WTC11 (cell line): ENCODE measurements around the gene CALM3. TPM values are rescaled to one million over a fixed set of nuclear protein-coding genes. Genes with fewer than 3 reads are reported as not detected.

Source experiments
- ATAC-seq: fragments of 200-7000 bp; cut with Tn5 transposase; 2 replicates; pipeline ENCODE4 v1.10.0; 2021; ENCODE audit warnings: mild to moderate bottlenecking, moderate library complexity
- CTCF ChIA-PET: fragments of 300-600 bp; sonication (Branson Sonifier 250); formaldehyde crosslinking; loops from one replicate; lab custom pipeline; 2021; ENCODE audit warnings: antibody characterized with exemption; lab: Charles Lee
- POLR2A ChIA-PET: fragments of 350-600 bp; sonication (Branson Sonifier 250); formaldehyde crosslinking; loops from one replicate; lab custom pipeline; 2021; ENCODE audit warnings: antibody characterized with exemption; lab: Charles Lee
- DNase-seq: peaks from one replicate; pipeline ENCODE4 v3.0.0; 2021; ENCODE audit warnings: low spot score
- H3K27ac Mint-ChIP-seq: 2 replicates; pipeline ENCODE4 v1.8.0; 2021; ENCODE audit warnings: mixed read lengths
- H3K27me3 Mint-ChIP-seq: 2 replicates; pipeline ENCODE4 v1.8.0; 2021; ENCODE audit warnings: low read depth, mild to moderate bottlenecking, moderate library complexity, mixed read lengths
- H3K36me3 Mint-ChIP-seq: 2 replicates; pipeline ENCODE4 v1.8.0; 2021; ENCODE audit warnings: mixed read lengths
- H3K4me1 Mint-ChIP-seq: 2 replicates; pipeline ENCODE4 v1.8.0; 2022; ENCODE audit warnings: mixed read lengths
- H3K4me3 Mint-ChIP-seq: 2 replicates; pipeline ENCODE4 v1.8.0; 2021; ENCODE audit warnings: mild to moderate bottlenecking, moderate library complexity, mixed read lengths
- H3K9me3 Mint-ChIP-seq: 2 replicates; pipeline ENCODE4 v1.8.0; 2021; ENCODE audit warnings: mixed read lengths
- CBFB ChIP-seq: sonication (generic); formaldehyde crosslinking; IDR thresholded peaks from 2 replicates; pipeline ENCODE4 v1.8.1; 2022; ENCODE audit warnings: mild to moderate bottlenecking, low read depth, missing genetic modification reagents
- CREB1 ChIP-seq: sonication (generic); formaldehyde crosslinking; IDR thresholded peaks from 2 replicates; pipeline ENCODE4 v1.8.0; 2023; ENCODE audit warnings: mild to moderate bottlenecking, missing genetic modification reagents
- ELF4 ChIP-seq: sonication (generic); formaldehyde crosslinking; IDR thresholded peaks from 2 replicates; pipeline ENCODE4 v1.8.1; 2022; ENCODE audit warnings: low read depth, mild to moderate bottlenecking, moderate library complexity, missing genetic modification reagents
- FOXK1 ChIP-seq: sonication (generic); formaldehyde crosslinking; IDR thresholded peaks from 2 replicates; pipeline ENCODE4 v1.8.0; 2022; ENCODE audit warnings: mild to moderate bottlenecking, moderate library complexity, missing genetic modification reagents
- FOXP1 ChIP-seq: sonication (generic); formaldehyde crosslinking; IDR thresholded peaks from 2 replicates; pipeline ENCODE4 v1.8.0; 2022; ENCODE audit warnings: missing genetic modification reagents, mild to moderate bottlenecking, moderate library complexity, borderline replicate concordance
- NFYB ChIP-seq: sonication (generic); formaldehyde crosslinking; conservative IDR thresholded peaks from 2 replicates; pipeline ENCODE4 v1.8.0; 2022; ENCODE audit warnings: low read depth, missing genetic modification reagents
- NR1H2 ChIP-seq: sonication (generic); formaldehyde crosslinking; IDR thresholded peaks from 2 replicates; pipeline ENCODE4 v1.9.0; 2021; ENCODE audit warnings: mild to moderate bottlenecking, moderate library complexity, missing genetic modification reagents
- NR3C1 ChIP-seq: sonication (generic); formaldehyde crosslinking; conservative IDR thresholded peaks from 2 replicates; pipeline ENCODE4 v1.8.1; 2023; ENCODE audit warnings: low read depth, mild to moderate bottlenecking, missing genetic modification reagents
- OVOL2 ChIP-seq: fragments of 250-450 bp; sonication (Bioruptor Pico); IDR thresholded peaks from 2 replicates; pipeline ENCODE4 v1.9.0; 2021; ENCODE audit warnings: mild to moderate bottlenecking, borderline replicate concordance
- TCF7 ChIP-seq: sonication (generic); formaldehyde crosslinking; IDR thresholded peaks from 2 replicates; pipeline ENCODE4 v1.8.0; 2022; ENCODE audit warnings: mild to moderate bottlenecking, low read depth, missing genetic modification reagents, moderate library complexity
- ZNF138 ChIP-seq: sonication (generic); formaldehyde crosslinking; conservative IDR thresholded peaks from 2 replicates; pipeline ENCODE4 v1.8.1; 2022; ENCODE audit warnings: mild to moderate bottlenecking, moderate library complexity, missing genetic modification reagents
- total RNA-seq: library from RNA; stranded (reverse); gene quantifications from 3 replicates; pipeline ENCODE4 v1.2.3, GENCODE V29; 2021
- TF ChIP-seq, protein P1 (sequence below): sonication (generic); formaldehyde crosslinking; IDR thresholded peaks from 2 replicates; pipeline ENCODE4 v1.8.0; 2023; ENCODE audit warnings: missing genetic modification reagents, mild to moderate bottlenecking, borderline replicate concordance
- TF ChIP-seq, protein P2 (sequence below): sonication (generic); formaldehyde crosslinking; IDR thresholded peaks from 2 replicates; pipeline ENCODE4 v1.8.1; 2022; ENCODE audit warnings: missing genetic modification reagents, borderline replicate concordance
- TF ChIP-seq, protein P3 (sequence below): sonication (generic); formaldehyde crosslinking; IDR thresholded peaks from 2 replicates; pipeline ENCODE4 v1.8.0; 2022; ENCODE audit warnings: missing genetic modification reagents
- TF ChIP-seq, protein P4 (sequence below): fragments of 250-450 bp; sonication (Bioruptor Pico); IDR thresholded peaks from 2 replicates; pipeline ENCODE4 v2.1.2; 2022; ENCODE audit warnings: mild to moderate bottlenecking, moderate library complexity
- TF ChIP-seq, protein P5 (sequence below): sonication (generic); formaldehyde crosslinking; IDR thresholded peaks from 2 replicates; pipeline ENCODE4 v1.8.1; 2023; ENCODE audit warnings: mild to moderate bottlenecking, missing genetic modification reagents

The CALM3 gene
- total RNA-seq, 1 experiment from 2014 or later: 306 TPM

DNA sequence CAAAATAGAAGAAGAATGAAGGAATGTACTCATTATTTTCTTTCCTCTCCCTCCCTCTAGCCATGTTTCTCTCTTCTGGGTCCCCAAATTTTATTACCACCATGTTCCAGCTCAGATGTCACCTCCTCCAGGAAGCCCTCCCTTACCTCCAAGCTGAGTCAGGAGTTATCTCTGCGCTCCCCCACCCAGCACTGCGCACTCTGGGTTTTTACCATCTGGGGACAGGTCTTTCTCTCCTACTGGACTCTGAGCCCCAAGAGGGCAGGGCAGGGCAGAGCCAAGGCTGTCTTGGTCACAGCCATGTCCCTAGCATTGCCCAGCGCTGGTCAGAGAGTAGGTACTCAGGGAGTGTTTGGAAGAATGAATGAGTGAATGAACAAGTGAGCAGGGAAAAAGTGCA, 32.0 kb downstream of the CALM3 start:
- CTCF ChIA-PET: interaction anchor here (1.0 to 8.5 kb wide), 6 partner anchors 11 to 95 kb away, joined by 3 to 78 read pairs (median 19); partner anchors contain the start of gene DACT3
- peak overlapping the region; percentile 64 for H3K4me3 Mint-ChIP-seq

More for the DNA sequence above, 32.0 kb downstream of the CALM3 start:
- TF ChIP-seq NR3C1 (CRISPR knock-in tag) (no peak), OVOL2 (CRISPR knock-in tag) (no peak), NFYB (no peak), ZNF138 (CRISPR knock-in tag) (no peak), CBFB (no peak), CREB1 (no peak), FOXK1 (no peak), FOXP1 (CRISPR knock-in tag) (no peak), TCF7 (CRISPR knock-in tag) (no peak), ELF4 (CRISPR knock-in tag) (no peak), NR1H2 (CRISPR knock-in tag) (no peak)
- TF ChIP-seq, protein P1, sequence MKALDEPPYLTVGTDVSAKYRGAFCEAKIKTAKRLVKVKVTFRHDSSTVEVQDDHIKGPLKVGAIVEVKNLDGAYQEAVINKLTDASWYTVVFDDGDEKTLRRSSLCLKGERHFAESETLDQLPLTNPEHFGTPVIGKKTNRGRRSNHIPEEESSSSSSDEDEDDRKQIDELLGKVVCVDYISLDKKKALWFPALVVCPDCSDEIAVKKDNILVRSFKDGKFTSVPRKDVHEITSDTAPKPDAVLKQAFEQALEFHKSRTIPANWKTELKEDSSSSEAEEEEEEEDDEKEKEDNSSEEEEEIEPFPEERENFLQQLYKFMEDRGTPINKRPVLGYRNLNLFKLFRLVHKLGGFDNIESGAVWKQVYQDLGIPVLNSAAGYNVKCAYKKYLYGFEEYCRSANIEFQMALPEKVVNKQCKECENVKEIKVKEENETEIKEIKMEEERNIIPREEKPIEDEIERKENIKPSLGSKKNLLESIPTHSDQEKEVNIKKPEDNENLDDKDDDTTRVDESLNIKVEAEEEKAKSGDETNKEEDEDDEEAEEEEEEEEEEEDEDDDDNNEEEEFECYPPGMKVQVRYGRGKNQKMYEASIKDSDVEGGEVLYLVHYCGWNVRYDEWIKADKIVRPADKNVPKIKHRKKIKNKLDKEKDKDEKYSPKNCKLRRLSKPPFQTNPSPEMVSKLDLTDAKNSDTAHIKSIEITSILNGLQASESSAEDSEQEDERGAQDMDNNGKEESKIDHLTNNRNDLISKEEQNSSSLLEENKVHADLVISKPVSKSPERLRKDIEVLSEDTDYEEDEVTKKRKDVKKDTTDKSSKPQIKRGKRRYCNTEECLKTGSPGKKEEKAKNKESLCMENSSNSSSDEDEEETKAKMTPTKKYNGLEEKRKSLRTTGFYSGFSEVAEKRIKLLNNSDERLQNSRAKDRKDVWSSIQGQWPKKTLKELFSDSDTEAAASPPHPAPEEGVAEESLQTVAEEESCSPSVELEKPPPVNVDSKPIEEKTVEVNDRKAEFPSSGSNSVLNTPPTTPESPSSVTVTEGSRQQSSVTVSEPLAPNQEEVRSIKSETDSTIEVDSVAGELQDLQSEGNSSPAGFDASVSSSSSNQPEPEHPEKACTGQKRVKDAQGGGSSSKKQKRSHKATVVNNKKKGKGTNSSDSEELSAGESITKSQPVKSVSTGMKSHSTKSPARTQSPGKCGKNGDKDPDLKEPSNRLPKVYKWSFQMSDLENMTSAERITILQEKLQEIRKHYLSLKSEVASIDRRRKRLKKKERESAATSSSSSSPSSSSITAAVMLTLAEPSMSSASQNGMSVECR (CRISPR knock-in tag): no peak
- TF ChIP-seq, protein P2, sequence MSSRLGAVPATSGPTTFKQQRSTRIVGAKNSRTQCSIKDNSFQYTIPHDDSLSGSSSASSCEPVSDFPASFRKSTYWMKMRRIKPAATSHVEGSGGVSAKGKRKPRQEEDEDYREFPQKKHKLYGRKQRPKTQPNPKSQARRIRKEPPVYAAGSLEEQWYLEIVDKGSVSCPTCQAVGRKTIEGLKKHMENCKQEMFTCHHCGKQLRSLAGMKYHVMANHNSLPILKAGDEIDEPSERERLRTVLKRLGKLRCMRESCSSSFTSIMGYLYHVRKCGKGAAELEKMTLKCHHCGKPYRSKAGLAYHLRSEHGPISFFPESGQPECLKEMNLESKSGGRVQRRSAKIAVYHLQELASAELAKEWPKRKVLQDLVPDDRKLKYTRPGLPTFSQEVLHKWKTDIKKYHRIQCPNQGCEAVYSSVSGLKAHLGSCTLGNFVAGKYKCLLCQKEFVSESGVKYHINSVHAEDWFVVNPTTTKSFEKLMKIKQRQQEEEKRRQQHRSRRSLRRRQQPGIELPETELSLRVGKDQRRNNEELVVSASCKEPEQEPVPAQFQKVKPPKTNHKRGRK (CRISPR knock-in tag): no peak
- TF ChIP-seq, protein P3, sequence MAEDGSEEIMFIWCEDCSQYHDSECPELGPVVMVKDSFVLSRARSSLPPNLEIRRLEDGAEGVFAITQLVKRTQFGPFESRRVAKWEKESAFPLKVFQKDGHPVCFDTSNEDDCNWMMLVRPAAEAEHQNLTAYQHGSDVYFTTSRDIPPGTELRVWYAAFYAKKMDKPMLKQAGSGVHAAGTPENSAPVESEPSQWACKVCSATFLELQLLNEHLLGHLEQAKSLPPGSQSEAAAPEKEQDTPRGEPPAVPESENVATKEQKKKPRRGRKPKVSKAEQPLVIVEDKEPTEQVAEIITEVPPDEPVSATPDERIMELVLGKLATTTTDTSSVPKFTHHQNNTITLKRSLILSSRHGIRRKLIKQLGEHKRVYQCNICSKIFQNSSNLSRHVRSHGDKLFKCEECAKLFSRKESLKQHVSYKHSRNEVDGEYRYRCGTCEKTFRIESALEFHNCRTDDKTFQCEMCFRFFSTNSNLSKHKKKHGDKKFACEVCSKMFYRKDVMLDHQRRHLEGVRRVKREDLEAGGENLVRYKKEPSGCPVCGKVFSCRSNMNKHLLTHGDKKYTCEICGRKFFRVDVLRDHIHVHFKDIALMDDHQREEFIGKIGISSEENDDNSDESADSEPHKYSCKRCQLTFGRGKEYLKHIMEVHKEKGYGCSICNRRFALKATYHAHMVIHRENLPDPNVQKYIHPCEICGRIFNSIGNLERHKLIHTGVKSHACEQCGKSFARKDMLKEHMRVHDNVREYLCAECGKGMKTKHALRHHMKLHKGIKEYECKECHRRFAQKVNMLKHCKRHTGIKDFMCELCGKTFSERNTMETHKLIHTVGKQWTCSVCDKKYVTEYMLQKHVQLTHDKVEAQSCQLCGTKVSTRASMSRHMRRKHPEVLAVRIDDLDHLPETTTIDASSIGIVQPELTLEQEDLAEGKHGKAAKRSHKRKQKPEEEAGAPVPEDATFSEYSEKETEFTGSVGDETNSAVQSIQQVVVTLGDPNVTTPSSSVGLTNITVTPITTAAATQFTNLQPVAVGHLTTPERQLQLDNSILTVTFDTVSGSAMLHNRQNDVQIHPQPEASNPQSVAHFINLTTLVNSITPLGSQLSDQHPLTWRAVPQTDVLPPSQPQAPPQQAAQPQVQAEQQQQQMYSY (CRISPR knock-in tag): no peak
- TF ChIP-seq, protein P4, sequence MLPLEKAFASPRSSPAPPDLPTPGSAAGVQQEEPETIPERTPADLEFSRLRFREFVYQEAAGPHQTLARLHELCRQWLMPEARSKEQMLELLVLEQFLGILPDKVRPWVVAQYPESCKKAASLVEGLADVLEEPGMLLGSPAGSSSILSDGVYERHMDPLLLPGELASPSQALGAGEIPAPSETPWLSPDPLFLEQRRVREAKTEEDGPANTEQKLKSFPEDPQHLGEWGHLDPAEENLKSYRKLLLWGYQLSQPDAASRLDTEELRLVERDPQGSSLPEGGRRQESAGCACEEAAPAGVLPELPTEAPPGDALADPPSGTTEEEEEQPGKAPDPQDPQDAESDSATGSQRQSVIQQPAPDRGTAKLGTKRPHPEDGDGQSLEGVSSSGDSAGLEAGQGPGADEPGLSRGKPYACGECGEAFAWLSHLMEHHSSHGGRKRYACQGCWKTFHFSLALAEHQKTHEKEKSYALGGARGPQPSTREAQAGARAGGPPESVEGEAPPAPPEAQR: no peak
- TF ChIP-seq, protein P5, sequence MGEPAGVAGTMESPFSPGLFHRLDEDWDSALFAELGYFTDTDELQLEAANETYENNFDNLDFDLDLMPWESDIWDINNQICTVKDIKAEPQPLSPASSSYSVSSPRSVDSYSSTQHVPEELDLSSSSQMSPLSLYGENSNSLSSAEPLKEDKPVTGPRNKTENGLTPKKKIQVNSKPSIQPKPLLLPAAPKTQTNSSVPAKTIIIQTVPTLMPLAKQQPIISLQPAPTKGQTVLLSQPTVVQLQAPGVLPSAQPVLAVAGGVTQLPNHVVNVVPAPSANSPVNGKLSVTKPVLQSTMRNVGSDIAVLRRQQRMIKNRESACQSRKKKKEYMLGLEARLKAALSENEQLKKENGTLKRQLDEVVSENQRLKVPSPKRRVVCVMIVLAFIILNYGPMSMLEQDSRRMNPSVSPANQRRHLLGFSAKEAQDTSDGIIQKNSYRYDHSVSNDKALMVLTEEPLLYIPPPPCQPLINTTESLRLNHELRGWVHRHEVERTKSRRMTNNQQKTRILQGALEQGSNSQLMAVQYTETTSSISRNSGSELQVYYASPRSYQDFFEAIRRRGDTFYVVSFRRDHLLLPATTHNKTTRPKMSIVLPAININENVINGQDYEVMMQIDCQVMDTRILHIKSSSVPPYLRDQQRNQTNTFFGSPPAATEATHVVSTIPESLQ (CRISPR knock-in tag): no peak
- no peaks in the 10 kb centered on the region for H3K9me3 Mint-ChIP-seq
- H3K27me3 Mint-ChIP-seq: peaks cover 39% of the 10 kb centered on the region
- POLR2A ChIA-PET: interaction anchor here (0.8 kb wide), 1 partner anchor 31 kb away, joined by 3 read pairs; no protein-coding TSS in a partner anchor
- peaks cover 27% of the 10 kb centered on the region for H3K4me1 Mint-ChIP-seq
- ATAC-seq (no peak), DNase-seq (no peak)
- no peak overlapping the region for H3K27ac Mint-ChIP-seq
- H3K36me3 Mint-ChIP-seq: no peaks in the 10 kb centered on the region
